HCT116 (cell line): Measurements from ENCODE around the gene H19. TPM values are rescaled to one million over a fixed set of nuclear protein-coding genes. Genes with fewer than 3 reads are reported as not detected.

Experiments
- ATAC-seq: fragments of 200-7000 bp; cut with Tn5 transposase; 2 replicates; pipeline ENCODE4 v1.9.1; 2020; ENCODE audit warnings: mild to moderate bottlenecking, moderate library complexity
- BruUV-seq: library from RNA; stranded (reverse); fragments of 400-500 nt; replicated peaks from 2 replicates; lab custom pipeline; 2021; lab: Mats Ljungman, UMichigan
- CTCF ChIA-PET: fragments of 300-600 bp; sonication (Branson Sonifier 250); formaldehyde crosslinking; loops from one replicate; lab custom pipeline; 2021; ENCODE audit warnings: antibody characterized with exemption; lab: Charles Lee
- POLR2A ChIA-PET: fragments of 300-600, 350-600 bp; sonication (Branson Sonifier 250); formaldehyde crosslinking; loops from one replicate; lab custom pipeline; 2021; ENCODE audit warnings: antibody characterized with exemption; lab: Charles Lee
- RAD21 ChIA-PET, 2 experiments: fragments of 300-600 bp; sonication (Branson Sonifier 250); formaldehyde crosslinking; loops; one replicate each; lab custom pipeline; 2023; ENCODE audit warnings: low total read pairs in 2 of 2; ENCODE audit not compliant: uncharacterized antibody in 2 of 2, unreplicated experiment in 2 of 2, low non-redundant PET in 1 of 2; lab: Charles Lee
- DNase-seq: peaks from one replicate; pipeline ENCODE4 v3.0.0-alpha.2; 2010; ENCODE audit warnings: low read depth, low spot score
- H2AFZ ChIP-seq: fragments of 200-600 bp; shearing (Covaris generic), sonication (generic); 2 replicates; pipeline ENCODE4 v1.6.1; 2017; ENCODE audit warnings: low read depth, mixed run types, mixed read lengths, antibody characterized with exemption, low read length; ENCODE audit not compliant: poor library complexity, severe bottlenecking
- H3K27ac ChIP-seq: 2 replicates; pipeline ENCODE4 v1.5.1; 2012; ENCODE audit warnings: low read depth, low read length
- H3K27me3 ChIP-seq: fragments of 200-600 bp; sonication (generic); 2 replicates; pipeline ENCODE4 v1.6.1; 2016; ENCODE audit warnings: mixed run types, low read length, mixed read lengths; ENCODE audit not compliant: insufficient read depth
- H3K36me3 ChIP-seq, 2 experiments: fragments of 200-500 bp in 1 of 2; fragments of 200-600 bp in 1 of 2; sonication (Bioruptor generic) in 1 of 2; sonication (generic) in 1 of 2; 2 replicates each; pipeline versions ENCODE4 v1.5.1 to v1.6.1; 2014 to 2016; ENCODE audit warnings: low read length in 2 of 2, inconsistent platforms in 1 of 2, mixed read lengths in 1 of 2, mixed run types in 1 of 2; ENCODE audit not compliant: insufficient read depth in 2 of 2, control insufficient read depth in 1 of 2
- H3K4me1 ChIP-seq, 2 experiments: fragments of 200-600 bp in 1 of 2; sonication (generic) in 1 of 2; 2 replicates each; pipeline versions ENCODE4 v1.5.1 to v1.6.1; 2012 to 2017; ENCODE audit warnings: low read length in 2 of 2, inconsistent platforms in 1 of 2, mild to moderate bottlenecking in 1 of 2, mixed read lengths in 1 of 2, mixed run types in 1 of 2, moderate library complexity in 1 of 2; ENCODE audit not compliant: insufficient read depth in 2 of 2, control insufficient read depth in 1 of 2
- H3K4me2 ChIP-seq: fragments of 200-600 bp; sonication (generic); 2 replicates; pipeline ENCODE4 v1.6.1; 2017; ENCODE audit warnings: mixed run types, low read length, mixed read lengths
- H3K4me3 ChIP-seq, 2 experiments: fragments of 200-600 bp in 1 of 2; sonication (generic) in 1 of 2; replicated peaks in 1 of 2; 2 replicates each; pipeline ENCODE4 v1.5.1; 2011 to 2016; ENCODE audit warnings: low read length in 2 of 2, control low read depth in 1 of 2, low read depth in 1 of 2, mild to moderate bottlenecking in 1 of 2, mixed read lengths in 1 of 2, mixed run types in 1 of 2
- H3K79me2 ChIP-seq: fragments of 200-600 bp; sonication (generic); 2 replicates; pipeline ENCODE4 v1.6.1; 2017; ENCODE audit warnings: mild to moderate bottlenecking, mixed run types, low read length, moderate library complexity, mixed read lengths; ENCODE audit not compliant: insufficient read depth
- H3K9ac ChIP-seq: fragments of 200-600 bp; sonication (generic); 2 replicates; pipeline ENCODE4 v1.6.1; 2016; ENCODE audit warnings: low read length, mixed read lengths
- H3K9me2 ChIP-seq: fragments of 200-600 bp; sonication (generic), shearing (Covaris generic); 2 replicates; pipeline ENCODE4 v1.6.1; 2017; ENCODE audit warnings: mixed run types, mild to moderate bottlenecking, moderate library complexity; ENCODE audit not compliant: insufficient read depth
- H3K9me3 ChIP-seq, 2 experiments: fragments of 200-500 bp in 1 of 2; fragments of 200-600 bp in 1 of 2; sonication (Bioruptor generic) in 1 of 2; sonication (generic) in 1 of 2; 2 replicates each; pipeline ENCODE4 v1.6.1; 2014 to 2017; ENCODE audit warnings: low read length in 2 of 2, mixed read lengths in 2 of 2, inconsistent platforms in 1 of 2, low read depth in 1 of 2, mild to moderate bottlenecking in 1 of 2, mixed run types in 1 of 2, moderate library complexity in 1 of 2; ENCODE audit not compliant: control insufficient read depth in 1 of 2, insufficient read depth in 1 of 2
- H4K20me1 ChIP-seq: fragments of 200-600 bp; sonication (generic), shearing (Covaris generic); 2 replicates; pipeline ENCODE4 v1.6.1; 2017; ENCODE audit warnings: mixed run types, mild to moderate bottlenecking, moderate library complexity; ENCODE audit not compliant: insufficient read depth
- POLR2AphosphoS5 ChIP-seq: IDR thresholded peaks from 2 replicates; pipeline ENCODE4 v1.6.1; 2011; ENCODE audit warnings: mild to moderate bottlenecking, low read depth, low read length, moderate library complexity
- RAD21 ChIP-seq: IDR thresholded peaks from 2 replicates; pipeline ENCODE4 v1.6.1; 2012; ENCODE audit warnings: low read depth, mild to moderate bottlenecking
- ZNF274 ChIP-seq: fragments of 200-500 bp; sonication (Bioruptor generic); IDR thresholded peaks from 2 replicates; pipeline ENCODE4 v1.6.1; 2014; ENCODE audit warnings: mild to moderate bottlenecking, low read depth, low read length, inconsistent platforms
- intact Hi-C: fragments of 100-400 bp; cut with micrococcal nuclease; formaldehyde crosslinking; loops from 2 replicates; pipeline ENCODE4 v1.10.0; 2022
- total RNA-seq: library from RNA; stranded (reverse); gene quantifications from one replicate; pipeline ENCODE4 v1.2.1, GENCODE V29; 2021; ENCODE audit not compliant: unreplicated experiment
- TF ChIP-seq, protein P1 (sequence below), 3 experiments: fragments of 200-600 bp in 1 of 3; sonication (generic) in 1 of 3; IDR thresholded peaks in 2 of 3; conservative IDR thresholded peaks in 1 of 3; 2 replicates each; pipeline ENCODE4 v1.5.1; 2012 to 2017; ENCODE audit warnings: low read depth in 2 of 3, low read length in 2 of 3, antibody characterized with exemption in 1 of 3, borderline replicate concordance in 1 of 3, control low read depth in 1 of 3, mild to moderate bottlenecking in 1 of 3, mixed read lengths in 1 of 3, mixed run types in 1 of 3, moderate library complexity in 1 of 3; ENCODE audit not compliant: insufficient read depth in 1 of 3
- TF ChIP-seq, protein P2 (sequence below): IDR thresholded peaks from 2 replicates; pipeline ENCODE4 v1.6.1; 2012; ENCODE audit warnings: low read depth

H19 gene
- total RNA-seq, 1 experiment from 2014 or later = 10.5 TPM

GRCh38 chr11:1992111-1992510 lies 5.5 kb downstream of the H19 start:
- H3K4me2 ChIP-seq = no peak overlapping the region
- no peaks in the 10 kb centered on the region for H3K27me3 ChIP-seq
- H3K9ac ChIP-seq = no peak overlapping the region
- intact Hi-C loops = no loop called here
- DNase-seq (no peak), ATAC-seq (no peak)
- H2AFZ ChIP-seq = no peak overlapping the region
- no peak overlapping the region for H3K27ac ChIP-seq
- ChIA-PET RAD21 (no interaction called here), CTCF (no interaction called here), POLR2A (no interaction called here)
- no peaks in the 10 kb centered on the region for H3K9me3 ChIP-seq
- H3K4me1 ChIP-seq = no peaks in the 10 kb centered on the region; a peak in 1 of 4 replicates
- H3K4me3 ChIP-seq = no peak overlapping the region
- TF ChIP-seq ZNF274 (no peak), POLR2AphosphoS5 (no peak), RAD21 (no peak)
- TF ChIP-seq, protein P1, sequence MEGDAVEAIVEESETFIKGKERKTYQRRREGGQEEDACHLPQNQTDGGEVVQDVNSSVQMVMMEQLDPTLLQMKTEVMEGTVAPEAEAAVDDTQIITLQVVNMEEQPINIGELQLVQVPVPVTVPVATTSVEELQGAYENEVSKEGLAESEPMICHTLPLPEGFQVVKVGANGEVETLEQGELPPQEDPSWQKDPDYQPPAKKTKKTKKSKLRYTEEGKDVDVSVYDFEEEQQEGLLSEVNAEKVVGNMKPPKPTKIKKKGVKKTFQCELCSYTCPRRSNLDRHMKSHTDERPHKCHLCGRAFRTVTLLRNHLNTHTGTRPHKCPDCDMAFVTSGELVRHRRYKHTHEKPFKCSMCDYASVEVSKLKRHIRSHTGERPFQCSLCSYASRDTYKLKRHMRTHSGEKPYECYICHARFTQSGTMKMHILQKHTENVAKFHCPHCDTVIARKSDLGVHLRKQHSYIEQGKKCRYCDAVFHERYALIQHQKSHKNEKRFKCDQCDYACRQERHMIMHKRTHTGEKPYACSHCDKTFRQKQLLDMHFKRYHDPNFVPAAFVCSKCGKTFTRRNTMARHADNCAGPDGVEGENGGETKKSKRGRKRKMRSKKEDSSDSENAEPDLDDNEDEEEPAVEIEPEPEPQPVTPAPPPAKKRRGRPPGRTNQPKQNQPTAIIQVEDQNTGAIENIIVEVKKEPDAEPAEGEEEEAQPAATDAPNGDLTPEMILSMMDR (IDR thresholded peaks at IDR 0.05 in 2 of 3, conservative IDR thresholded peaks at IDR 0.05 in 1 of 3; ENCODE audit: borderline replicate concordance in 1 of 3, insufficient read depth in 1 of 3, low read depth in 2 of 3, low read length in 2 of 3) = no peak
- TF ChIP-seq, protein P2, sequence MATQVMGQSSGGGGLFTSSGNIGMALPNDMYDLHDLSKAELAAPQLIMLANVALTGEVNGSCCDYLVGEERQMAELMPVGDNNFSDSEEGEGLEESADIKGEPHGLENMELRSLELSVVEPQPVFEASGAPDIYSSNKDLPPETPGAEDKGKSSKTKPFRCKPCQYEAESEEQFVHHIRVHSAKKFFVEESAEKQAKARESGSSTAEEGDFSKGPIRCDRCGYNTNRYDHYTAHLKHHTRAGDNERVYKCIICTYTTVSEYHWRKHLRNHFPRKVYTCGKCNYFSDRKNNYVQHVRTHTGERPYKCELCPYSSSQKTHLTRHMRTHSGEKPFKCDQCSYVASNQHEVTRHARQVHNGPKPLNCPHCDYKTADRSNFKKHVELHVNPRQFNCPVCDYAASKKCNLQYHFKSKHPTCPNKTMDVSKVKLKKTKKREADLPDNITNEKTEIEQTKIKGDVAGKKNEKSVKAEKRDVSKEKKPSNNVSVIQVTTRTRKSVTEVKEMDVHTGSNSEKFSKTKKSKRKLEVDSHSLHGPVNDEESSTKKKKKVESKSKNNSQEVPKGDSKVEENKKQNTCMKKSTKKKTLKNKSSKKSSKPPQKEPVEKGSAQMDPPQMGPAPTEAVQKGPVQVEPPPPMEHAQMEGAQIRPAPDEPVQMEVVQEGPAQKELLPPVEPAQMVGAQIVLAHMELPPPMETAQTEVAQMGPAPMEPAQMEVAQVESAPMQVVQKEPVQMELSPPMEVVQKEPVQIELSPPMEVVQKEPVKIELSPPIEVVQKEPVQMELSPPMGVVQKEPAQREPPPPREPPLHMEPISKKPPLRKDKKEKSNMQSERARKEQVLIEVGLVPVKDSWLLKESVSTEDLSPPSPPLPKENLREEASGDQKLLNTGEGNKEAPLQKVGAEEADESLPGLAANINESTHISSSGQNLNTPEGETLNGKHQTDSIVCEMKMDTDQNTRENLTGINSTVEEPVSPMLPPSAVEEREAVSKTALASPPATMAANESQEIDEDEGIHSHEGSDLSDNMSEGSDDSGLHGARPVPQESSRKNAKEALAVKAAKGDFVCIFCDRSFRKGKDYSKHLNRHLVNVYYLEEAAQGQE = no peak
- no peaks in the 10 kb centered on the region for H3K9me2 ChIP-seq
- no peaks in the 10 kb centered on the region for H4K20me1 ChIP-seq
- no peaks in the 10 kb centered on the region for H3K79me2 ChIP-seq
- H3K36me3 ChIP-seq = no peaks in the 10 kb centered on the region
- no TSS peak for BruUV-seq
